Subcutaneous adipose tissue (tissue), 4 donors: Measurements from ENCODE around the gene LDHAL6A. TPM values are rescaled to one million over a fixed set of nuclear protein-coding genes. Genes with fewer than 3 reads are reported as not detected.

Experiments
- total RNA-seq, 4 donors: library from RNA; depleted of rRNA; stranded (reverse); fragments of >200 nt; gene quantifications; one replicate each; pipeline ENCODE4 v1.1.0, GENCODE V29; 2016
- TF ChIP-seq, protein P1 (sequence below): fragments of 450-650 bp; IDR thresholded peaks from one replicate; pipeline ENCODE4 v1.5.1; 2016; ENCODE audit warnings: low read depth, mild to moderate bottlenecking, control low read depth, antibody characterized with exemption, moderate library complexity

LDHAL6A gene
- total RNA-seq, 4 donors from 2014 or later, result not detected

GRCh38 chr11:18438691-18439090, 17.0 kb upstream of the LDHAL6A start:
- TF ChIP-seq, protein P1, sequence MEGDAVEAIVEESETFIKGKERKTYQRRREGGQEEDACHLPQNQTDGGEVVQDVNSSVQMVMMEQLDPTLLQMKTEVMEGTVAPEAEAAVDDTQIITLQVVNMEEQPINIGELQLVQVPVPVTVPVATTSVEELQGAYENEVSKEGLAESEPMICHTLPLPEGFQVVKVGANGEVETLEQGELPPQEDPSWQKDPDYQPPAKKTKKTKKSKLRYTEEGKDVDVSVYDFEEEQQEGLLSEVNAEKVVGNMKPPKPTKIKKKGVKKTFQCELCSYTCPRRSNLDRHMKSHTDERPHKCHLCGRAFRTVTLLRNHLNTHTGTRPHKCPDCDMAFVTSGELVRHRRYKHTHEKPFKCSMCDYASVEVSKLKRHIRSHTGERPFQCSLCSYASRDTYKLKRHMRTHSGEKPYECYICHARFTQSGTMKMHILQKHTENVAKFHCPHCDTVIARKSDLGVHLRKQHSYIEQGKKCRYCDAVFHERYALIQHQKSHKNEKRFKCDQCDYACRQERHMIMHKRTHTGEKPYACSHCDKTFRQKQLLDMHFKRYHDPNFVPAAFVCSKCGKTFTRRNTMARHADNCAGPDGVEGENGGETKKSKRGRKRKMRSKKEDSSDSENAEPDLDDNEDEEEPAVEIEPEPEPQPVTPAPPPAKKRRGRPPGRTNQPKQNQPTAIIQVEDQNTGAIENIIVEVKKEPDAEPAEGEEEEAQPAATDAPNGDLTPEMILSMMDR, result no peak

DNA sequence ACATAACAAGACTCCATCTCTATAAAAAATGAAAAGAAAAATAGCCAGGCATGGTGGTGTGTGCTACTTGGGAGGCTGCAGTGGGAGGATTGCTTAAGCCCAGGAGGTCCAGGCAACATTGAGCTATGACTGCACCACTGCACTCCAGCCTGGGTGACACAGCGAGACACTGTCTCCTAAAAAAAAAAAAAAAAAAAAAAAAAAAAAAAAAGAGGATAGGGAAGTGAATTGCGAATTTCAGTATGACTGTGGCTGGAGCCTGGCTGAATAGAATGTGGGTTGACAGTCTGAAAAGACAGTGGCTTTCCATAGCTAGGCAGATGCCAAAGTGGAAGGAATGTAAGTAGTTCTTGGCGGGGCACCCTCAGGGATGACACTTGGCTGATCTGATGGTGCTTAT, 6.4 kb upstream of the LDHAL6A start:
- TF ChIP-seq, protein P1, result no peak

GRCh38 chr11:18452927-18453326, 2.7 kb upstream of the LDHAL6A start:
- TF ChIP-seq, protein P1, result no peak

DNA sequence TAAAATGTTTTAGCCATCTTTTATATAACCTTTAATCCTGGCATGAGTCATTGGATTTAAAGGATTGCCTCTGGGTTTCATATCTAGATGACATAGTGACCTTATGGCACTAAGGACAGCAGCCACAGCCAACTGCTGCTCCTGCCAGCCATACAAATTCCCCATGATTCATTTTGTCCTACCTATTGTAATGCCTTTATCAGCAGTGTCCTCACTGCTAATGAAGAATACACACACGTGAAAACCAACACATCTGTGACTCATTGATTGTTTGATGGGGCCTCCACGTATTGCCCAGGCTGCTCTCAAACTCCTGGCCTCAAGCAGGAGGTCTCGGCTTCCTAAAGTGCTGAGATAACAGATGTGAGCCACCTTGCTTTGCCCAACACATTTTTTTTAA, 1.8 kb downstream of the LDHAL6A start:
- TF ChIP-seq, protein P1, result no peak

DNA sequence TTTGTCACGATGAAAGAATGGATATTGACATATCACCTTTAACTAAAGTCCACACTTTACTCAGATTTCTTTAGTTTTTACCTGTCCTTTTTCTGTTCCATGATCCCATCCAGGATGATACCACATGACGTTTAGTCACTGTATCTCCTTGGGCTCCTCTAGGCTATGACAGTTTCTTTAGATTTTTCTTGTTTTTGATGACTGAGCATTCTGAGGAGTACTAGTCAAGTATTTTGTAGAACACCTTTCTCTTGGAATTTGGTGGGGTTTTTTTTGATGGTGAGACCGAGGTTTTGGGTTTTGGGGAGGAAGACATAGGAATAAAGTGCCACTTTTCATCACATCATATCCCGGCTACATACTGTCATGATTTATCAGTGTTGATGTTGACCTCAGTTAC, 4.0 kb downstream of the LDHAL6A start:
- TF ChIP-seq, protein P1, result no peak

DNA sequence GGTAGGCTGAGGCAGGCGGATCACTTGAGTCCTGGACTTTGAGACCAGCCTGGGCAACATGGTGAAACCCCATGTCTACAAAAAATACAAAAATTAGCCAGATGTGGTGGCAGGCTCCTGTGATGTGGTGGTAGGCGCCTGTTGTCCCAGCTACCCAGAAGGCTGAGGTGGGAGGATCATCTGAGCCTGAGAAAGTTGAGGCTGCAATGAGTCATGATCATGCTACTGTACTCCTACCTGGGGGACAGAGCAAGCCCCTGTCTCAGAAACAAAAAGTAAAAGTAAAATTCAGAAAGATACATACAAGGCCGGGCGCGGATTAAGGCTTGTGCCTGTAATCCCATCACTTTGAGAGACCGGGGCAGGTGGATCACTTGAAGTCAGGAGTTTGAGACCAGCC, 6.3 kb downstream of the LDHAL6A start:
- TF ChIP-seq, protein P1, result no peak

DNA sequence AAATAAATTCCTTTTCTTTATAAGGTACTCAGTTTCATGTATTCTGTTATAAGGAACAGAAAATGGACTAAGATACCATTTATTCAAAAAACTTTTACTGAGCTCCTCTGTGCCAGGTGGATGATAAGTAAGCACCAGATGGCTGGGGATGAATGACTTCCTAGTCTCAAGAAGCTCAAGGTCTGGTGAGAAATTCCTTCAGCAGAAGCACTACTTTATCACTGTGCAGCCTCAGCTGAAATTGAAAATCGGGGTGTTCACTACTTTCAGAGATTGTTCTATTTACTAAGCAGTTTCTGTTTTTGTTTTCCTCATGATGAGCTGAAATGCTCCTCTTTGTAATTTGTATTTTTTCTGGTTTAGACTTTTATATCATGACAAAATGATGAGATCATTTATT, 7.8 kb downstream of the LDHAL6A start:
- TF ChIP-seq, protein P1, result no peak
